ENCODE measurements around the gene RILPL2.
"Not testable (repeated sequence)": the region's sequence is repeated elsewhere in the genome, so short reads cannot be mapped to it uniquely, and the experiment has no call there.

The RILPL2 gene

DNA sequence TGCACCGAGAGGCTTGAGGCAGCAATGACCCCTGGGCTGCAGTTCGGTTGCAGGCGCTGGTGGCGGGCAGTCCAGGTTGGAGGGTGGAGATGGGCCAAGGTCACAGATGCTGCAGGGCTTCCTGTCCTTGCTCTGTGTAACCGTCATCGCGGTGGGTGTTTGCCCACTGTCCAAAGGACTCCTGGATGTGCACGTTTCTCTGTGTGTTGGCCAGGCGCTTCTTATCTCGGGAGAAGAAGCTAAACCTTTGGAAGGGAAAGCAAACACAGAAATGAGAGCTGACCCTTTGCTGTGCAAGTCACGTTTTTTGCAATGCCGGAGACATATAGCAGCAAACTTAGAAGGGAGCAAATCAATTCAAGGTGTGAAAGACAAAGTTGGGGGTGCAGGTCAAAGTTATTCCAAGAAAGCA is 36.0 kb upstream of the RILPL2 start:
- no peaks in the 10 kb centered on the region for H3K4me1 ChIP-seq (ENCODE audit: control insufficient read depth, insufficient read depth, low read length)
- H3K27ac ChIP-seq (ENCODE audit: low read depth, low read length): no peak overlapping the region
- no peaks in the 10 kb centered on the region for H3K9me3 ChIP-seq (ENCODE audit: control insufficient read depth, insufficient read depth, low read length)
- no peak overlapping the region for H3K9ac ChIP-seq (ENCODE audit: low read depth, low read length)
- no peak overlapping the region for H3K4me3 ChIP-seq (ENCODE audit: low read depth, low read length)
- H3K27me3 ChIP-seq (ENCODE audit: control insufficient read depth, insufficient read depth, low read length): no peaks in the 10 kb centered on the region
- peaks cover 14% of the 10 kb centered on the region for H3K36me3 ChIP-seq (ENCODE audit: control insufficient read depth, insufficient read depth, low read length)

DNA sequence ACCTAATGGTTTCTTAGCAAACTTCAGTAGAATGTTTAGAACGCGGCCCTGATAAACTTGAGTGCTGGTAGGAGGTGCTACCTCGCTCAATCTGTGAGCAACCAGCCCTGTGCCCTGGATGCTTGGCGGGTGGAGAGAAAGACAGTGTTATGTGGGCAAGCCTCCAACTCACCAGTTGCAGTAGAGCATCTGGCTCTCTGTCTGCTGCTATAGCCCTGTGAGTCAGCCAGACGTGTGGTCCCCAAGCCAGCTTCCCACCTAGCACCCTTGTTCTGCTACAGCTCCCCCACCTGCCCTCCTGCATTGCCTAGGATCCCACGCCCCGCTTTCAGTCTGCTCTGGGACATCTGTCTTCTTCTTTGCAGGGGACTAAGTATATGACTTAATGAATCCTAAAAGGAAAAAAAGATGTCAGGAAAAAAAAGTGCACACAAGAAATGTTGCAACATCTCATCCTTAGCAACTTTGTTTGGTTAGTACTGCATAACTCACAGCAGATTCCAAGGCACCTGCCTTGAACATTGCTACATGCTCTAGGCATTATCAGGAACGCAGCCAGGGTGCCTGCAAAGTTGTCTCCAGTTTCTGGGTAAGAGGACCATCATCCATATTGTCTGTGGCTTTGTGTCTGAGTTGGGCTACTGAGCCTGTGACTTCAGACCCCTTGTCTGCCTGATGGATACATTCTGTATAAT is 35.0 kb upstream of the RILPL2 start:
- Histone ChIP-seq H3K4me1 (ENCODE audit: control insufficient read depth, insufficient read depth, low read length) (no peaks in the 10 kb centered on the region), H3K27ac (ENCODE audit: low read depth, low read length) (no peak overlapping the region)

DNA sequence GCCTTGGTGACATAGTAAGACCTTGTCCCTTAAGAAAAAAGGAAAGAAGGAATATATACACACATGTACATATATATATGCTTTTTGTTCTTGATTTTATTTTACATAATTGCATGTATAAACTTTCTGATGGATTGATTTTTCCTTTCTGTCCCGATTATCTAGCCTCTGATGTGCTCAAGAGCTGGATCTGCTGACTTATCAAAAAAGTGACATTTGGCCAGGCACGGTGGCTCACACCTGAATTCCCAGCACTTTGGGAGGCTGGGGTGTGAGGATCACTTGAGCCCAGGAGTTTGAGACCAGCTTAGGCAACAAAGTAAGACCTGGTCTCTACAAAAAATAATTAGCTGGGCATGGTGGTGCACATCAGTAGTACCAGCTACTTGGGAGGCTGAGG is 33.5 kb upstream of the RILPL2 start:
- Histone ChIP-seq H3K4me3 (ENCODE audit: low read depth, low read length) (no peak overlapping the region), H3K36me3 (ENCODE audit: control insufficient read depth, insufficient read depth, low read length) (peaks cover 30% of the 10 kb centered on the region), H3K27me3 (ENCODE audit: control insufficient read depth, insufficient read depth, low read length) (no peaks in the 10 kb centered on the region), H3K9me3 (ENCODE audit: control insufficient read depth, insufficient read depth, low read length) (no peaks in the 10 kb centered on the region), H3K27ac (ENCODE audit: low read depth, low read length) (no peak overlapping the region), H3K9ac (ENCODE audit: low read depth, low read length) (no peak overlapping the region), H3K4me1 (ENCODE audit: control insufficient read depth, insufficient read depth, low read length) (no peaks in the 10 kb centered on the region)

More for the DNA sequence above, 35.0 kb upstream of the RILPL2 start:
- no peaks in the 10 kb centered on the region for H3K9me3 ChIP-seq (ENCODE audit: control insufficient read depth, insufficient read depth, low read length)
- no peak overlapping the region for H3K9ac ChIP-seq (ENCODE audit: low read depth, low read length)
- peaks cover 16% of the 10 kb centered on the region for H3K36me3 ChIP-seq (ENCODE audit: control insufficient read depth, insufficient read depth, low read length)
- no peak overlapping the region for H3K4me3 ChIP-seq (ENCODE audit: low read depth, low read length)
- no peaks in the 10 kb centered on the region for H3K27me3 ChIP-seq (ENCODE audit: control insufficient read depth, insufficient read depth, low read length)

DNA sequence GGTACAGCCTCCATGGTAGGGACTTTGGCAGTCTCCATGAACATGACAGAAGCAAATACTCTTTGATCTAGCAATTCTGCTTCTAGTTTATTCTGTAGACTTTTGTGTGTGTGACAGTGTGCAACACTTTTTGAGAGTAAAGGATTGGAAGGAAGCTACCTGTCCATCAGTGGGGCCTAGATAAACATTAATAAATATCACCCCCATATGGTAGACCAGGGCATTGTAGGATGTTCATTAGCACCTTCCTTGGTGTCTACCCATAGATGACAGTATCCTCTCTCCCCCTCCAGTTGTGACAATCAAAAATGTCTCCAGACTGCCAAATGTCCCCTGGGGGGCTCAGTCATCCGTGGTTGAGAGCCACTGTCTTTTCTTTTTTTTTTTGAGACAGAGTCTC is 32.3 kb upstream of the RILPL2 start:
- H3K9me3 ChIP-seq (ENCODE audit: control insufficient read depth, insufficient read depth, low read length): no peaks in the 10 kb centered on the region
- H3K36me3 ChIP-seq (ENCODE audit: control insufficient read depth, insufficient read depth, low read length): peaks cover 32% of the 10 kb centered on the region
- H3K27me3 ChIP-seq (ENCODE audit: control insufficient read depth, insufficient read depth, low read length): no peaks in the 10 kb centered on the region

GRCh38 chr12:123465084-123465483 is 28.6 kb upstream of the RILPL2 start:
- Histone ChIP-seq H3K36me3 (ENCODE audit: control insufficient read depth, insufficient read depth, low read length) (peaks cover 18% of the 10 kb centered on the region), H3K9ac (ENCODE audit: low read depth, low read length) (no peak overlapping the region), H3K4me3 (ENCODE audit: low read depth, low read length) (no peak overlapping the region), H3K9me3 (ENCODE audit: control insufficient read depth, insufficient read depth, low read length) (no peaks in the 10 kb centered on the region), H3K27me3 (ENCODE audit: control insufficient read depth, insufficient read depth, low read length) (no peaks in the 10 kb centered on the region), H3K27ac (ENCODE audit: low read depth, low read length) (no peak overlapping the region), H3K4me1 (ENCODE audit: control insufficient read depth, insufficient read depth, low read length) (no peaks in the 10 kb centered on the region)

More for the DNA sequence above, 32.3 kb upstream of the RILPL2 start:
- Histone ChIP-seq H3K4me3 (ENCODE audit: low read depth, low read length) (no peak overlapping the region), H3K4me1 (ENCODE audit: control insufficient read depth, insufficient read depth, low read length) (no peaks in the 10 kb centered on the region), H3K9ac (ENCODE audit: low read depth, low read length) (no peak overlapping the region), H3K27ac (ENCODE audit: low read depth, low read length) (no peak overlapping the region)

GRCh38 chr12:123463174-123463573 is 26.7 kb upstream of the RILPL2 start:
- not testable (repeated sequence) for H3K9ac ChIP-seq (ENCODE audit: low read depth, low read length); H3K27ac ChIP-seq (ENCODE audit: low read depth, low read length); H3K4me3 ChIP-seq (ENCODE audit: low read depth, low read length); H3K27me3 ChIP-seq (ENCODE audit: control insufficient read depth, insufficient read depth, low read length); H3K4me1 ChIP-seq (ENCODE audit: control insufficient read depth, insufficient read depth, low read length); H3K9me3 ChIP-seq (ENCODE audit: control insufficient read depth, insufficient read depth, low read length)
- H3K36me3 ChIP-seq (ENCODE audit: control insufficient read depth, insufficient read depth, low read length): peaks cover 18% of the 10 kb centered on the region

DNA sequence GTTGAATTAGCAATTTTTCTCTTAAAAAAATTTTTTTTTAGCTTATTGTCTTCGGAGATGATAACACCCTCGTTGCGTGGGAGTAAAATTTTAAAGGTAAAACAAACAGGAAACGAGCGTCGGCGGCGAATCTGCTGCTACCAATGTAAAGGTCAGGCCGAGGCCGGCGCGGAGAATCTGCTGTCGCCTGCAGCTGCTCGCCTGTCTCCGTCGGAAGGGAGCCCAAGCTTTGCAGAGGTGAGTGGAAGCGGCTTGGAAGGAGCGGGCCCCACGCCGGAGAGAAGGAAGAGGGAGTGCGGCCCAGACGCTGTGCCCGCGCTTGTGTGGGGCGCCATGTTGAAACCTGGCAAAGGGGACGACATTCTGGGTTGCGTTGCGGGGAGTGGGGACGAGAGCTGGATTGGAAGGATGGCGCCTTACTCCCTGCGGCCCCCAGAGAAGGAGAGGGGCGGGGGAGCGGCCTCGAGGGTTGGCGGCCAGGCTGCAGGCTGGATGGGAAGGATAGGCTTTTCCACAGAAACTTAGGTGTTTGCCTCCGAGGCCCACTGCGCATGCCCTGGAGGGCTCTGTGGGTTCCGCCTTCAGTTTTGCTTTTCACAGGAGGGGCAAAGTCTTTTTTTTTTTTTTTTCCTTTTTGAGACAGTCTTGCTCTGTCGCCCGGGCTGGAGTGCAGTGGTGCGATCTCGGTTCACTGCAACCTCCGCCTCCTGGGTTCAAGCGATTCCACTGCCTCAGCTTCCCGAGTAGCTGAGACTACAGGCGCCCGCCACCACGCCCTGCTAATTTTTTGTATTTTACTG is 21.7 kb upstream of the RILPL2 start, which contains the start of gene SNRNP35:
SNRNP35 (plus strand) TSS at position 160 of the 800 bp plus-strand sequence. CDS start 7,402 bp downstream, outside the sequence.
- Histone ChIP-seq H3K27ac (ENCODE audit: low read depth, low read length) (peak within 1 kb of the TSS; percentile 99), H3K9me3 (ENCODE audit: control insufficient read depth, insufficient read depth, low read length) (no peaks in the 10 kb centered on the region), H3K9ac (ENCODE audit: low read depth, low read length) (peak within 1 kb of the TSS; percentile 99), H3K4me3 (ENCODE audit: low read depth, low read length) (peak within 1 kb of the TSS; percentile 94), H3K4me1 (ENCODE audit: control insufficient read depth, insufficient read depth, low read length) (no peaks in the 10 kb centered on the region), H3K27me3 (ENCODE audit: control insufficient read depth, insufficient read depth, low read length) (no peaks in the 10 kb centered on the region), H3K36me3 (ENCODE audit: control insufficient read depth, insufficient read depth, low read length) (no peaks in the 10 kb centered on the region)

GRCh38 chr12:123453165-123453564 is 16.7 kb upstream of the RILPL2 start:
- H3K27ac ChIP-seq (ENCODE audit: low read depth, low read length): no peak overlapping the region
- H3K36me3 ChIP-seq (ENCODE audit: control insufficient read depth, insufficient read depth, low read length): no peaks in the 10 kb centered on the region
- no peak overlapping the region for H3K4me3 ChIP-seq (ENCODE audit: low read depth, low read length)
- no peaks in the 10 kb centered on the region for H3K27me3 ChIP-seq (ENCODE audit: control insufficient read depth, insufficient read depth, low read length)
- no peak overlapping the region for H3K9ac ChIP-seq (ENCODE audit: low read depth, low read length)
- no peaks in the 10 kb centered on the region for H3K9me3 ChIP-seq (ENCODE audit: control insufficient read depth, insufficient read depth, low read length)
- no peaks in the 10 kb centered on the region for H3K4me1 ChIP-seq (ENCODE audit: control insufficient read depth, insufficient read depth, low read length)

DNA sequence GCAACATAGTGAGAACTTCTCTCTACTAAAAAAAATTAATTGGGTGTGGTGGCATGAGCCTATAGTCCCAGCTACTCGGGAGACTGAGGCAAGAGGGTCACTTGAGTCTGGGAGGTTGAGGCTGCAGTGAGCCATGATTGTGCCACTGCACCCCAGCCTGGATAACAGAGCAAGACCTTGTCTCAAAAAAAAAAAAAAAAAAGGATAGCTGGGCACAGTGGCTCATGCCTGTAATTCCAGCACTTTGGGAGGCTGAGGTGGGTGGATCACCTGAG is 15.7 kb upstream of the RILPL2 start:
- not testable (repeated sequence) for H3K27ac ChIP-seq (ENCODE audit: low read depth, low read length); H3K36me3 ChIP-seq (ENCODE audit: control insufficient read depth, insufficient read depth, low read length); H3K9me3 ChIP-seq (ENCODE audit: control insufficient read depth, insufficient read depth, low read length); H3K4me3 ChIP-seq (ENCODE audit: low read depth, low read length); H3K4me1 ChIP-seq (ENCODE audit: control insufficient read depth, insufficient read depth, low read length); H3K9ac ChIP-seq (ENCODE audit: low read depth, low read length); H3K27me3 ChIP-seq (ENCODE audit: control insufficient read depth, insufficient read depth, low read length)

DNA sequence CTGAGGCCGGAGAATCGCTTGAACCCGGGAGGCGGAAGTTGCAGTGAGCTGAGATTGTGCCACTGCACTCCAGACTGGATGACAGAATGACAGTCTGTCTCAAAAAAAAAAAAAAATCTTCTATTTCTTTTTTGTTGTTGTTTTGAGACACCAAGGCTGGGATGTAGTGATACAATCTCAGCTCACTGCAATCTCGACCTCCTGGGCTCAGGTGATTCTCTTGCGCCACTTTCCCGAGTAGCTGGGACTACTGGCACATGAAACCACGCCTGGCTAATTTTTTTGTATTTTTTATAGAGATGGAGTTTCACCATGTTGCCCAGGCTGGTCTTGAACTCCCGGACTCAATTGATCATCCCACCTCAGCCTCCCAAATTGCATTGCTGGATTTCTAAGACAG is 14.2 kb upstream of the RILPL2 start:
- Histone ChIP-seq H3K4me1 (ENCODE audit: control insufficient read depth, insufficient read depth, low read length) (peaks cover 6% of the 10 kb centered on the region), H3K27me3 (ENCODE audit: control insufficient read depth, insufficient read depth, low read length) (no peaks in the 10 kb centered on the region), H3K4me3 (ENCODE audit: low read depth, low read length) (no peak overlapping the region), H3K9ac (ENCODE audit: low read depth, low read length) (no peak overlapping the region), H3K36me3 (ENCODE audit: control insufficient read depth, insufficient read depth, low read length) (no peaks in the 10 kb centered on the region), H3K9me3 (ENCODE audit: control insufficient read depth, insufficient read depth, low read length) (no peaks in the 10 kb centered on the region), H3K27ac (ENCODE audit: low read depth, low read length) (no peak overlapping the region)

- Histone ChIP-seq H3K27ac (ENCODE audit: low read depth, low read length) (no peak overlapping the region), H3K36me3 (ENCODE audit: control insufficient read depth, insufficient read depth, low read length) (no peaks in the 10 kb centered on the region), H3K4me1 (ENCODE audit: control insufficient read depth, insufficient read depth, low read length) (peaks cover 7% of the 10 kb centered on the region), H3K9me3 (ENCODE audit: control insufficient read depth, insufficient read depth, low read length) (no peaks in the 10 kb centered on the region), H3K9ac (ENCODE audit: low read depth, low read length) (no peak overlapping the region), H3K27me3 (ENCODE audit: control insufficient read depth, insufficient read depth, low read length) (no peaks in the 10 kb centered on the region), H3K4me3 (ENCODE audit: low read depth, low read length) (no peak overlapping the region)
Measured at GRCh38 chr12:123449856-123450255, 13.4 kb upstream of the RILPL2 start.

Data from HUES48 (cell line).